ENCODE data around the gene PPP1R12B.

GRCh38 chr1:202439308-202439707 lies 90.8 kb downstream of the PPP1R12B start:
- TF ChIP-seq CTCF (IDR thresholded peaks at IDR 0.05; ENCODE audit: poor library complexity) (no peak), EZH2phosphoT487 (IDR thresholded peaks at IDR 0.05; ENCODE audit: low read depth, severe bottlenecking, unreplicated experiment) (no peak), EZH2 (IDR thresholded peaks at IDR 0.05; ENCODE audit: borderline replicate concordance) (no peak)
